Mucosa of gallbladder (tissue), 1 donor: ENCODE results near the gene LIPC. TPM values are rescaled to one million over a fixed set of nuclear protein-coding genes. Genes with fewer than 3 reads are reported as not detected.
"Not testable (repeated sequence)": the region's sequence is repeated elsewhere in the genome, so short reads cannot be mapped to it uniquely, and the experiment has no call there.

ENCODE experiments used
- DNase-seq: peaks from one replicate; pipeline ENCODE4 v3.0.0-alpha.2; 2020; ENCODE audit warnings: low spot score
- total RNA-seq: library from RNA; stranded (reverse); gene quantifications from one replicate; pipeline ENCODE4 v1.2.1, GENCODE V29; 2021
- donor health status: DM: no; HTN: no; CAD: no.

LIPC gene
- total RNA-seq, 1 donor from 2014 or later: 0.58 TPM

GRCh38 chr15:58584789-58585461, 153.1 kb downstream of the LIPC start:
- no peak for DNase-seq

GRCh38 chr15:58585693-58586443, 154.1 kb downstream of the LIPC start:
- DNase-seq: no peak

GRCh38 chr15:58587486-58587885, 155.7 kb downstream of the LIPC start:
- DNase-seq: no peak

DNA sequence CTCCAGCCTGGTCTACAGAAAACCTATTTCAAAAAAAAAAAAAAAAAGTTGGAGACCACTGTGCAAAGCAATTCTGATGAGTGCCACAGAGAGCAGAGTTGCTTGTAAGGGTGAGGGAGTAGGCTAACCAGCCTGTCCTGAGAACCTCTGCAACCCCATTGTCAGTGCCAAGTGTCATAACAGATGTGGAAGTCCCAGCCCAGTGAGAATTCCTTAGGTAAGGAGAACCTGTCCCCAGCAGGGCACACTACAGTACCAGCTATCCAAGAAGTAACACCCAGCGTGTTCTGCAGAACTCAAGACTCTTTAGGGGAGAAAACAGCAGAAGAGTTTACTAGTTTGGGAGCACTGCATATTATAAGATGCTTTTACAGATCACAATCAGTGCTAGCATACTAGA, 156.3 kb downstream of the LIPC start:
- DNase-seq: no peak

GRCh38 chr15:58589047-58589446, 157.3 kb downstream of the LIPC start:
- DNase-seq: no peak

GRCh38 chr15:58590236-58590635, 158.4 kb downstream of the LIPC start:
- no peak for DNase-seq

- no peak for DNase-seq
Measured at GRCh38 chr15:58590926-58591325, 159.1 kb downstream of the LIPC start.

DNA sequence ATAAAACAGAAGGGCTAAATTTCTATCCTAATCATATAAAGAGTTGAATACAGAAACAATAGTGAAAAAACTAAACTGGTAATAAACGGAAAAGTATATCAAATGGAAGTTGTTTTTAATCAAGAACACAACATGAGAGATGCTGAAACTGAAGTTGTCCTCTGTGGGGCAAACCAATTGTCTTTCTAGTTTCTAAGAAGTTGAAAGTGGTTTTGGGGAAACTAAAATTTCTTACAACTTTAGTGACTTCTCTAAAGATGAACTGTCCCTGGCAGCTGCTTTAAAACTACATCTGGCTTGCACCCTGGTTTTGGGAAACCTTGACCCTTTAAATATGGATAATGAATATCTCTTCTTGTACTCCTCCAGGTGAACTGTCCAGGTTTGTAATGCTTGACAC, 162.1 kb downstream of the LIPC start:
- no peak for DNase-seq

DNA sequence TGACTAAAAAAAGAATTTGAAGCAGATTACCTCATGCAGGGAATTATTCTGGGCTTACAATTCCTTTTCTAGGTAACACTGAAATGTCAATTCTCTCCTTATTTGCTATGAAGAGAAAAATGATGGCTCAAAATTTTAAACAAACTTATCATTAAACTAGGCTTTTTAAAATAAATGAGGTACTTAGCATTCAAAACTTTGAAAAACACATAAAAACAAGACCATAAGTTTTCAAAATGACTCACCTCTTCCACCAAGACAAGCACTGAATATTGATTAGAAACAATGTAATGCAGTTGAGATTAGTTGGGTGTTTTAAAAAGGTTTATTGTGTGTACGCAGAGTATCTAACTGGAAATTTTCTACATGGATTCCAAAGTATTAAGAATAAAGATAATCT, 163.1 kb downstream of the LIPC start:
- no peak for DNase-seq

- DNase-seq: no peak
Measured at GRCh38 chr15:58595516-58596263, 163.9 kb downstream of the LIPC start.

- DNase-seq: no peak
Measured at GRCh38 chr15:58597943-58598828, 166.4 kb downstream of the LIPC start.

DNA sequence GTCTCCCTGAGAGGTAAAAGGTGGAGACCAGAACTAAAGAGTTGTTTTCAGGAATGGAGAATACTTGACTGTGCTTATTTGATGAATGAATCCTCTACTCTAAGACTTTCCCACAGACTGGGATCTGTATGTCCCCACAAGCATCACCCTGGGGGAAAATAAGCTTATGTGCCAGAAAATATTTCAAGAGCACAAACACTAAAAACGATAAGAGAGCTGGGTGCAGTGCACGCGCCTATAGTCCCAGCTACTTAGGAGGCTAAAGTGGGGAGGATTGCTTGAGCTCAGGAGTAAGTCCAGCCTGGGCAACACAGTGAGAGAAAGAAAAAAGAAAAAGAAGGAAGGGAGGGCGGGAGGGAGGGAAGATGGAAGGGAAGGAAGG, 167.0 kb downstream of the LIPC start:
- DNase-seq: no peak

GRCh38 chr15:58602823-58603222, 171.0 kb downstream of the LIPC start:
- DNase-seq: no peak

DNA sequence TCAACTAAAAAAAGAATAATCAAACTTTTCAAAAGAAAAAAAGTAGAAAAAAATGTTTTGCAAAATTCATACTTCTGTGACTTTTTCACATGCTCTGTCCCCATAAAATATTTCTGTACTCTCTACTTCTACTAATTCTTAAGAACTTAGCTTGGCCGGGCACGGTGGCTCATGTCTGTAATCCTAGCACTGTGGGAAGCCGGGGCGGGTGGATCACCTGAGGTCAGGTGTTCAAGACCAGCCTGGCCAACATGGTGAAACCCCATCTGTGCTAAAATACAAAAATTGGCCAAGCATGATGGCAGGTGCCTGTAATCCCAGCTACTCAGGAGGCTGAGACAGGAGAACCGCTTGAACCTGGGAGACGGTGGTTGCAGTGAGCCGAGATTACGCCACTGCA, 172.1 kb downstream of the LIPC start:
- not testable (repeated sequence) for DNase-seq

GRCh38 chr15:58604455-58604923, 172.7 kb downstream of the LIPC start:
- DNase-seq: peak; percentile 32

- no peak for DNase-seq
Measured at GRCh38 chr15:58605931-58606530, 174.2 kb downstream of the LIPC start.

DNA sequence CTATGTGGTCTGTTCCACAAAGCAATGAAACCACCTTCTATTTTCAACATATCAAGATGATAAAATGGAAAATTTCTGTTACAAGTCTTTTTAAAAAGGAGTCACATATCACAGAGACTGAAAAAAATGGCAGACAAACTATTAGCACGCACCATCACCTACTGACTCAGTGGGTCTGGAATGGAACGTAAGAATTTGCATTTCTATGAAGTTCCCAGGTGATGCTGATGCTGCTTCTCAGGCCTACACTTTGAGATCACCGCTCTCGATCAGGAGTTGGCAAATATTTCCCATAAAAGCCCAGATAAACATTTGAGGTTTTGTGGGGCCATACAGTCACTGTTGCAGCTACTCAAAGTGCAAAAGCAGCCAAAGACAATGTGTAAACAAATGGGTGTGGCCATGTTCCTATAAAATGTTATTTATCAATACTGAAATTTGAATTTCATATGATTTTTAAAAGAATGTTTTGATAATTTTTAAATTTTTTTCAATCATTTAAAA, 174.8 kb downstream of the LIPC start:
- no peak for DNase-seq

DNA sequence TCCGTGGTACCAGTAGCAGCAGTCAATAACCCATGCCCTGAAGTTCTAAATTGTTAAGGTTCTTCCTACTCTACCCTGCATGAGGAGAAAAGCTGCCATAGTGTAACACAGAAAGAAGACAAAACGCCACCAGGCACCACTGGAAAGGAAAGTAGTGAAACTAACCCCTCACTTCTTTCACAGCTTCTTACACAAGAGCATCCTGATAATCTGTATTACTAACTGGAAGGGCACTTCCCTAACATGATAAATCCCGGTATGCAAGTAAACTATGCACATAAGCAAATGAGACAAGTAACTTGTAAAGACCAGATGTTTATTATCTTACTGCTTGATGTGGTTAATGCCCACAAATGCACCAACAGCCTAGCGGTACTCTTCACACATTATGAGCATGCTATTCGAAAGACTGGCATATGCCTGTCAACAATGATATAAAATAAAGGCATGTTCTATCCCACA, 176.4 kb downstream of the LIPC start:
- DNase-seq: no peak

- DNase-seq: no peak
Measured at GRCh38 chr15:58608711-58609110, 176.9 kb downstream of the LIPC start.

- no peak for DNase-seq
Measured at GRCh38 chr15:58611731-58612676, 180.2 kb downstream of the LIPC start.
